SU-DHL-6 (cell line): ENCODE measurements around the gene RALGPS1.

Experiments
- EZH2phosphoT487 ChIP-seq: fragments of 200-600 bp; sonication (generic), shearing (Covaris generic); conservative IDR thresholded peaks from 2 replicates; pipeline ENCODE4 v1.6.1; 2018; ENCODE audit warnings: mild to moderate bottlenecking, antibody characterized with exemption, low read length, moderate library complexity, mixed read lengths
- TF ChIP-seq, protein P1 (sequence below): fragments of 200-600 bp; sonication (generic); IDR thresholded peaks from one replicate; pipeline ENCODE4 v1.5.1; 2017; ENCODE audit warnings: antibody characterized with exemption, mild to moderate bottlenecking, low read length, moderate library complexity; ENCODE audit not compliant: insufficient read depth, poor library complexity, severe bottlenecking

DNA sequence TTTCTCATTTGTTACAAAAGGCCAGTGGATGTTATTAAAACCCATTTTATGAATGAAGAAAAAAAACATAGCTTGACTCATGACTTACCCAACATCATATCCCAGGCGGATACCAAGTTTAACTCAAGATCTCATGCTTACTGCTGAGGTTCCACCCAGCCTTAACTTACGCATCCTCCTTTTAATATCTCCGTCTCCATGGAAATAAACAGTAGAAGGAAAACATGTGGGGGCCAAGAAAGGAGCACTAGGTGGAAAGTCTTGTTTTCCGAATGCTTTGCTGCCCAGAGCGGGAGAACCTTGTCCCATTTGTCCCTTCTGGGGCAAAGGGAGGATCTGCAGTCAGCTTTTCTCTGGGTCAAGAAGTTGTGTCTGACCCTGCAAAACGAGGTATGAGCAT lies 163.8 kb downstream of the RALGPS1 start:
- TF ChIP-seq, protein P1, sequence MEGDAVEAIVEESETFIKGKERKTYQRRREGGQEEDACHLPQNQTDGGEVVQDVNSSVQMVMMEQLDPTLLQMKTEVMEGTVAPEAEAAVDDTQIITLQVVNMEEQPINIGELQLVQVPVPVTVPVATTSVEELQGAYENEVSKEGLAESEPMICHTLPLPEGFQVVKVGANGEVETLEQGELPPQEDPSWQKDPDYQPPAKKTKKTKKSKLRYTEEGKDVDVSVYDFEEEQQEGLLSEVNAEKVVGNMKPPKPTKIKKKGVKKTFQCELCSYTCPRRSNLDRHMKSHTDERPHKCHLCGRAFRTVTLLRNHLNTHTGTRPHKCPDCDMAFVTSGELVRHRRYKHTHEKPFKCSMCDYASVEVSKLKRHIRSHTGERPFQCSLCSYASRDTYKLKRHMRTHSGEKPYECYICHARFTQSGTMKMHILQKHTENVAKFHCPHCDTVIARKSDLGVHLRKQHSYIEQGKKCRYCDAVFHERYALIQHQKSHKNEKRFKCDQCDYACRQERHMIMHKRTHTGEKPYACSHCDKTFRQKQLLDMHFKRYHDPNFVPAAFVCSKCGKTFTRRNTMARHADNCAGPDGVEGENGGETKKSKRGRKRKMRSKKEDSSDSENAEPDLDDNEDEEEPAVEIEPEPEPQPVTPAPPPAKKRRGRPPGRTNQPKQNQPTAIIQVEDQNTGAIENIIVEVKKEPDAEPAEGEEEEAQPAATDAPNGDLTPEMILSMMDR: no peak
- no peak for TF ChIP-seq EZH2phosphoT487
